Subcutaneous abdominal adipose tissue (tissue), 5 donors: ENCODE measurements around the gene TBC1D22A.

ENCODE experiments used
- H3K27ac ChIP-seq: one replicate; pipeline ENCODE4 v1.7.0; 2013; ENCODE audit warnings: low read depth, mild to moderate bottlenecking, inconsistent platforms, low read length, moderate library complexity
- H3K27me3 ChIP-seq, 5 donors: one replicate each; pipeline ENCODE4 v1.7.0; 2013; ENCODE audit warnings: low read length in 5 of 5, inconsistent platforms in 1 of 5; ENCODE audit not compliant: control insufficient read depth in 5 of 5, insufficient read depth in 4 of 5
- H3K36me3 ChIP-seq, 5 donors: one replicate each; pipeline ENCODE4 v1.7.0; 2013; ENCODE audit warnings: low read length in 5 of 5; ENCODE audit not compliant: control insufficient read depth in 5 of 5, insufficient read depth in 5 of 5
- H3K4me1 ChIP-seq, 5 donors: one replicate each; pipeline ENCODE4 v1.7.0; 2013; ENCODE audit warnings: low read length in 5 of 5, mild to moderate bottlenecking in 3 of 5, moderate library complexity in 1 of 5; ENCODE audit not compliant: control insufficient read depth in 5 of 5, insufficient read depth in 5 of 5
- H3K4me3 ChIP-seq, 5 donors: one replicate each; pipeline ENCODE4 v1.7.0; 2013; ENCODE audit warnings: low read length in 5 of 5, low read depth in 1 of 5
- H3K9ac ChIP-seq, 5 donors: one replicate each; pipeline ENCODE4 v1.7.0; 2013; ENCODE audit warnings: low read length in 5 of 5, mild to moderate bottlenecking in 4 of 5, moderate library complexity in 3 of 5
- H3K9me3 ChIP-seq, 5 donors: one replicate each; pipeline ENCODE4 v1.7.0; 2013; ENCODE audit warnings: low read length in 5 of 5; ENCODE audit not compliant: control insufficient read depth in 5 of 5
- donor health status: healthy.
- donor health status: healthy.
- donor health status: healthy.
- donor health status: healthy.
- donor health status: healthy.

TBC1D22A gene

GRCh38 chr22:46887978-46888377, 125.5 kb downstream of the TBC1D22A start:
- H3K27ac ChIP-seq = no peak overlapping the region
- peaks cover 2 to 59% (median 19%) of the 10 kb centered on the region in 5 donors for H3K36me3 ChIP-seq
- no peak overlapping the region for H3K4me3 ChIP-seq
- H3K27me3 ChIP-seq = no peaks in the 10 kb centered on the region
- no peak overlapping the region for H3K9ac ChIP-seq
- H3K9me3 ChIP-seq = no peaks in the 10 kb centered on the region
- H3K4me1 ChIP-seq = no peaks in the 10 kb centered on the region

- peaks cover 2 to 63% (median 21%) of the 10 kb centered on the region in 5 donors for H3K36me3 ChIP-seq
- no peak overlapping the region for H3K9ac ChIP-seq
- no peaks in the 10 kb centered on the region for H3K27me3 ChIP-seq
- H3K4me1 ChIP-seq = peaks cover 7 to 23% (median 13%) of the 10 kb centered on the region in 5 donors
- no peak overlapping the region for H3K4me3 ChIP-seq
- H3K27ac ChIP-seq = no peak overlapping the region
- H3K9me3 ChIP-seq = no peaks in the 10 kb centered on the region
These were observed 128.4 kb downstream of the TBC1D22A start for GRCh38 chr22:46890819-46891218.

- Histone ChIP-seq H3K27me3 (no peaks in the 10 kb centered on the region), H3K9ac (no peak overlapping the region), H3K27ac (no peak overlapping the region), H3K9me3 (no peaks in the 10 kb centered on the region), H3K36me3 (peaks cover 2 to 59% (median 21%) of the 10 kb centered on the region in 5 donors), H3K4me1 (peaks cover 7 to 29% (median 15%) of the 10 kb centered on the region in 5 donors), H3K4me3 (no peak overlapping the region)
These were observed 129.0 kb downstream of the TBC1D22A start for GRCh38 chr22:46891382-46891951.

GRCh38 chr22:46892866-46893265, 130.4 kb downstream of the TBC1D22A start:
- no peak overlapping the region for H3K4me3 ChIP-seq
- peaks cover 7 to 30% (median 15%) of the 10 kb centered on the region in 5 donors for H3K4me1 ChIP-seq
- no peaks in the 10 kb centered on the region for H3K27me3 ChIP-seq
- H3K36me3 ChIP-seq = peaks cover 2 to 54% (median 21%) of the 10 kb centered on the region in 5 donors
- H3K27ac ChIP-seq = no peak overlapping the region
- H3K9me3 ChIP-seq = no peaks in the 10 kb centered on the region
- no peak overlapping the region for H3K9ac ChIP-seq

- peaks cover 7 to 30% (median 15%) of the 10 kb centered on the region in 5 donors for H3K4me1 ChIP-seq
- peaks cover 2 to 48% (median 20%) of the 10 kb centered on the region in 5 donors for H3K36me3 ChIP-seq
- H3K9ac ChIP-seq = no peak overlapping the region
- no peak overlapping the region for H3K4me3 ChIP-seq
- no peaks in the 10 kb centered on the region for H3K9me3 ChIP-seq
- no peak overlapping the region for H3K27ac ChIP-seq
- no peaks in the 10 kb centered on the region for H3K27me3 ChIP-seq
These were observed 131.0 kb downstream of the TBC1D22A start for GRCh38 chr22:46893281-46894020.

- Histone ChIP-seq H3K36me3 (peaks cover 2 to 43% (median 19%) of the 10 kb centered on the region in 5 donors), H3K9ac (no peak overlapping the region), H3K27ac (no peak overlapping the region)
These were observed 131.7 kb downstream of the TBC1D22A start for GRCh38 chr22:46894081-46894671.

GRCh38 chr22:46894851-46895640, 132.6 kb downstream of the TBC1D22A start:
- peaks cover 7 to 30% (median 15%) of the 10 kb centered on the region in 5 donors for H3K4me1 ChIP-seq

More at GRCh38 chr22:46894081-46894671, 131.7 kb downstream of the TBC1D22A start:
- H3K27me3 ChIP-seq = no peaks in the 10 kb centered on the region
- no peak overlapping the region for H3K4me3 ChIP-seq
- H3K4me1 ChIP-seq = peaks cover 7 to 30% (median 15%) of the 10 kb centered on the region in 5 donors
- H3K9me3 ChIP-seq = no peaks in the 10 kb centered on the region

GRCh38 chr22:46895753-46896152, 133.3 kb downstream of the TBC1D22A start:
- Histone ChIP-seq H3K4me1 (peaks cover 7 to 30% (median 15%) of the 10 kb centered on the region in 5 donors), H3K9me3 (no peaks in the 10 kb centered on the region), H3K27me3 (no peaks in the 10 kb centered on the region), H3K4me3 (no peak overlapping the region), H3K36me3 (peaks cover 2 to 39% (median 18%) of the 10 kb centered on the region in 5 donors), H3K27ac (no peak overlapping the region), H3K9ac (no peak overlapping the region)

More at GRCh38 chr22:46894851-46895640, 132.6 kb downstream of the TBC1D22A start:
- H3K36me3 ChIP-seq = peaks cover 2 to 40% (median 19%) of the 10 kb centered on the region in 5 donors
- H3K9ac ChIP-seq = no peak overlapping the region
- H3K27me3 ChIP-seq = no peaks in the 10 kb centered on the region
- no peak overlapping the region for H3K27ac ChIP-seq
- no peaks in the 10 kb centered on the region for H3K9me3 ChIP-seq
- no peak overlapping the region for H3K4me3 ChIP-seq

- Histone ChIP-seq H3K27ac (no peak overlapping the region), H3K4me1 (peaks cover 7 to 30% (median 15%) of the 10 kb centered on the region in 5 donors), H3K4me3 (no peak overlapping the region), H3K36me3 (peaks cover 2 to 35% (median 16%) of the 10 kb centered on the region in 5 donors), H3K27me3 (no peaks in the 10 kb centered on the region), H3K9me3 (no peaks in the 10 kb centered on the region), H3K9ac (no peak overlapping the region)
These were observed 133.7 kb downstream of the TBC1D22A start for GRCh38 chr22:46896166-46896565.
